DOHH2 (cell line): ENCODE data around the gene ADD3.

Experiments used
- H3F3A ChIP-seq: fragments of 200-600 bp; sonication (generic), shearing (Covaris generic); 2 replicates; pipeline ENCODE4 v1.6.0; 2016; ENCODE audit warnings: antibody characterized with exemption, mild to moderate bottlenecking; ENCODE audit not compliant: control insufficient read depth, insufficient read depth
- H3K27ac ChIP-seq: fragments of 200-600 bp; sonication (generic); 2 replicates; pipeline ENCODE4 v1.5.1; 2014; ENCODE audit warnings: low read depth, mild to moderate bottlenecking, low read length, moderate library complexity
- H3K27me3 ChIP-seq: fragments of 200-600 bp; sonication (generic); 2 replicates; pipeline ENCODE4 v1.6.1; 2014; ENCODE audit warnings: mild to moderate bottlenecking, low read length, mixed read lengths; ENCODE audit not compliant: control insufficient read depth
- H3K36me3 ChIP-seq: fragments of 200-600 bp; sonication (generic); 2 replicates; pipeline ENCODE4 v1.6.1; 2014; ENCODE audit warnings: mild to moderate bottlenecking, low read length, moderate library complexity, mixed read lengths; ENCODE audit not compliant: control insufficient read depth
- H3K4me1 ChIP-seq: fragments of 200-600 bp; sonication (generic); 2 replicates; pipeline ENCODE4 v1.6.1; 2014; ENCODE audit warnings: mild to moderate bottlenecking, low read length, mixed read lengths; ENCODE audit not compliant: control insufficient read depth
- H3K4me2 ChIP-seq: fragments of 200-600 bp; sonication (generic); 2 replicates; pipeline ENCODE4 v1.6.0; 2014; ENCODE audit warnings: mild to moderate bottlenecking, low read length, moderate library complexity
- H3K4me3 ChIP-seq: fragments of 200-600 bp; sonication (generic); 2 replicates; pipeline ENCODE4 v1.5.1; 2014; ENCODE audit warnings: mild to moderate bottlenecking, low read length, mixed read lengths
- H3K79me2 ChIP-seq: fragments of 200-600 bp; sonication (generic); 2 replicates; pipeline ENCODE4 v1.6.1; 2014; ENCODE audit warnings: mild to moderate bottlenecking, low read length, mixed read lengths; ENCODE audit not compliant: control insufficient read depth
- H3K9me2 ChIP-seq: fragments of 200-600 bp; sonication (generic); replicated peaks from 2 replicates; pipeline ENCODE4 v1.6.1; 2014; ENCODE audit warnings: mild to moderate bottlenecking, low read length, mixed read lengths; ENCODE audit not compliant: control insufficient read depth
- H3K9me3 ChIP-seq: fragments of 200-600 bp; sonication (generic); 2 replicates; pipeline ENCODE4 v1.6.1; 2014; ENCODE audit warnings: antibody characterized with exemption, low read length, mixed read lengths; ENCODE audit not compliant: control insufficient read depth, insufficient read depth
- H4K20me1 ChIP-seq: fragments of 200-600 bp; sonication (generic); 2 replicates; pipeline ENCODE4 v1.6.0; 2014; ENCODE audit warnings: low read depth, mild to moderate bottlenecking, antibody characterized with exemption, low read length, moderate library complexity; ENCODE audit not compliant: control insufficient read depth, insufficient read depth
- CTCF ChIP-seq: fragments of 200-600 bp; sonication (generic); IDR thresholded peaks from one replicate; pipeline ENCODE4 v1.5.1; 2014; ENCODE audit warnings: antibody characterized with exemption, mild to moderate bottlenecking, low read depth, low read length; ENCODE audit not compliant: poor library complexity, severe bottlenecking
- EZH2phosphoT487 ChIP-seq: fragments of 200-600 bp; sonication (generic); IDR thresholded peaks from 2 replicates; pipeline ENCODE4 v1.6.1; 2017; ENCODE audit warnings: borderline replicate concordance, mild to moderate bottlenecking, antibody characterized with exemption, low read length, moderate library complexity, mixed read lengths

ADD3 gene

GRCh38 chr10:110040108-110040507, 32.3 kb downstream of the ADD3 start:
- Histone ChIP-seq H3K9me2 (no peaks in the 10 kb centered on the region), H3K27ac (no peak overlapping the region), H3K9me3 (no peaks in the 10 kb centered on the region), H3K27me3 (no peaks in the 10 kb centered on the region), H3K79me2 (peaks cover 85% of the 10 kb centered on the region), H3K4me1 (peaks cover 10% of the 10 kb centered on the region), H3F3A (no peaks in the 10 kb centered on the region), H3K4me2 (no peak overlapping the region), H3K36me3 (no peaks in the 10 kb centered on the region), H4K20me1 (peaks cover 12% of the 10 kb centered on the region; the same call in 1 of the 2 replicates), H3K4me3 (no peak overlapping the region)
- TF ChIP-seq CTCF (no peak), EZH2phosphoT487 (no peak)

- Histone ChIP-seq H3K9me3 (peaks cover 3% of the 10 kb centered on the region; the same call in 1 of the 2 replicates), H3K27ac (no peak overlapping the region), H3F3A (no peaks in the 10 kb centered on the region), H3K9me2 (no peaks in the 10 kb centered on the region), H3K4me2 (no peak overlapping the region), H3K79me2 (peaks cover 85% of the 10 kb centered on the region), H4K20me1 (peaks cover 12% of the 10 kb centered on the region; the same call in 1 of the 2 replicates), H3K36me3 (no peaks in the 10 kb centered on the region), H3K27me3 (no peaks in the 10 kb centered on the region), H3K4me3 (no peak overlapping the region), H3K4me1 (0 out of 2 replicates have a peak, but pooled peaks cover 5% of the 10 kb centered on the region)
- TF ChIP-seq EZH2phosphoT487 (no peak), CTCF (no peak)
Observed at GRCh38 chr10:110040767-110041478, 33.1 kb downstream of the ADD3 start.

- H3K4me2 ChIP-seq, result no peak overlapping the region
- peaks cover 12% of the 10 kb centered on the region; the same call in 1 of the 2 replicates for H4K20me1 ChIP-seq
- H3K9me2 ChIP-seq, result no peaks in the 10 kb centered on the region
- peaks cover under 1% of the 10 kb centered on the region; the same call in 1 of the 2 replicates for H3K36me3 ChIP-seq
- no peaks in the 10 kb centered on the region for H3K27me3 ChIP-seq
- no peak overlapping the region for H3K4me3 ChIP-seq
- H3K4me1 ChIP-seq, result 0 out of 2 replicates have a peak, but pooled peaks cover 5% of the 10 kb centered on the region
- H3K9me3 ChIP-seq, result peaks cover 3% of the 10 kb centered on the region; the same call in 1 of the 2 replicates
- H3F3A ChIP-seq, result no peaks in the 10 kb centered on the region
- peaks cover 84% of the 10 kb centered on the region for H3K79me2 ChIP-seq
- no peak overlapping the region for H3K27ac ChIP-seq
- TF ChIP-seq CTCF (no peak), EZH2phosphoT487 (no peak)
Observed at GRCh38 chr10:110041479-110041829, 33.7 kb downstream of the ADD3 start.
